ENCODE results near the gene PI4KB. TPM values are rescaled to one million over a fixed set of nuclear protein-coding genes. Genes with fewer than 3 reads are reported as not detected.

The PI4KB gene
- total and polyA plus RNA-seq, 2 of the 13 experiments (the other 11 are each of a cell fraction or from before 2014, with no cell fraction given) = 19.5 to 29.3 TPM

DNA sequence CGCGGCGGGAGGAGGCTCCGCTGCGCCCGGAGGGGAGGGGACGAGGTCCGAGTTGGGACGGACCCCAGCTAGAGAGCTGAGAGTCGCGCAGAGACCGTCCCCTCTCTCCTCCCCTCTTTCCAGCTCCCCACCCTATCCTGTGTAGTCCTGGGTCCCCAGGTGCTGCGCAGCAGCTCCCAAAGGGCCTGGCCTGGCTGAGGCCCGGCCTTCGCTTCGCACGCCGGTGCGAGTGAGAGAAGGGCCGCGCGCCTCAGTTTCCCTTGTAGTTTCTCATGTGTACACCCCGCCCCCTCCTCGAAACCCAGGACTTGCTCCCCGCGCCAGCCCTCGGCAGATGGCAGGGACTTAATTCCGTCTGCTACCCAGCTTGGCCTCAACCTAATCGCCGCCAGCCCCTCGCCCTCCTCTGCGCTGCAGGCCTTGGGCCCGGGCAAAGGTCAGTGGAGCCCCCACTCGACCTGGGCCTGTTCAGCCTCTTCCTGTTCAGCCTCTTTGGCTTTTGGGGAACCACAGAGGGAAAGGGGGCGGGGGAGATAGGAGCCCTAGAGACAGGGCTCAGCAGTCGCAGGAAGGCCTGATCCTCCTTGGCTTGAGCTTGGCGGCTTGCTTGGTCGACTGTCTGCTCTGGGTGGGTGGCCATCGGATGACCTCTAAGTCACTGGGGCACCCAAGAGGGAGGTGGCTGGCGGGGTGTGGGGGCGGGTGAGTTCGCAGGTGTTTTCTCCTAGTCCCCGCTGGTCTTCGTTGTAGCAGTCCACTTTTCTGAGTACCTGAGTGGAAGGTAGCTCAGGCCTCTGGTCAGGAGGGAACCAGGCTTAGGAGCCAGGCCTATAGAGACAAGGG is 44.1 kb downstream of the PI4KB start (continued):
- TF ChIP-seq, protein P1, sequence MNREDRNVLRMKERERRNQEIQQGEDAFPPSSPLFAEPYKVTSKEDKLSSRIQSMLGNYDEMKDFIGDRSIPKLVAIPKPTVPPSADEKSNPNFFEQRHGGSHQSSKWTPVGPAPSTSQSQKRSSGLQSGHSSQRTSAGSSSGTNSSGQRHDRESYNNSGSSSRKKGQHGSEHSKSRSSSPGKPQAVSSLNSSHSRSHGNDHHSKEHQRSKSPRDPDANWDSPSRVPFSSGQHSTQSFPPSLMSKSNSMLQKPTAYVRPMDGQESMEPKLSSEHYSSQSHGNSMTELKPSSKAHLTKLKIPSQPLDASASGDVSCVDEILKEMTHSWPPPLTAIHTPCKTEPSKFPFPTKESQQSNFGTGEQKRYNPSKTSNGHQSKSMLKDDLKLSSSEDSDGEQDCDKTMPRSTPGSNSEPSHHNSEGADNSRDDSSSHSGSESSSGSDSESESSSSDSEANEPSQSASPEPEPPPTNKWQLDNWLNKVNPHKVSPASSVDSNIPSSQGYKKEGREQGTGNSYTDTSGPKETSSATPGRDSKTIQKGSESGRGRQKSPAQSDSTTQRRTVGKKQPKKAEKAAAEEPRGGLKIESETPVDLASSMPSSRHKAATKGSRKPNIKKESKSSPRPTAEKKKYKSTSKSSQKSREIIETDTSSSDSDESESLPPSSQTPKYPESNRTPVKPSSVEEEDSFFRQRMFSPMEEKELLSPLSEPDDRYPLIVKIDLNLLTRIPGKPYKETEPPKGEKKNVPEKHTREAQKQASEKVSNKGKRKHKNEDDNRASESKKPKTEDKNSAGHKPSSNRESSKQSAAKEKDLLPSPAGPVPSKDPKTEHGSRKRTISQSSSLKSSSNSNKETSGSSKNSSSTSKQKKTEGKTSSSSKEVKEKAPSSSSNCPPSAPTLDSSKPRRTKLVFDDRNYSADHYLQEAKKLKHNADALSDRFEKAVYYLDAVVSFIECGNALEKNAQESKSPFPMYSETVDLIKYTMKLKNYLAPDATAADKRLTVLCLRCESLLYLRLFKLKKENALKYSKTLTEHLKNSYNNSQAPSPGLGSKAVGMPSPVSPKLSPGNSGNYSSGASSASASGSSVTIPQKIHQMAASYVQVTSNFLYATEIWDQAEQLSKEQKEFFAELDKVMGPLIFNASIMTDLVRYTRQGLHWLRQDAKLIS (CRISPR knock-in tag; IDR thresholded peaks at IDR 0.05) = no peak
- TF ChIP-seq KLF15 (CRISPR knock-in tag; IDR thresholded peaks at IDR 0.05; ENCODE audit: borderline replicate concordance) (no peak), YEATS4 (CRISPR knock-in tag; IDR thresholded peaks at IDR 0.05; ENCODE audit: borderline replicate concordance) (no peak)

DNA sequence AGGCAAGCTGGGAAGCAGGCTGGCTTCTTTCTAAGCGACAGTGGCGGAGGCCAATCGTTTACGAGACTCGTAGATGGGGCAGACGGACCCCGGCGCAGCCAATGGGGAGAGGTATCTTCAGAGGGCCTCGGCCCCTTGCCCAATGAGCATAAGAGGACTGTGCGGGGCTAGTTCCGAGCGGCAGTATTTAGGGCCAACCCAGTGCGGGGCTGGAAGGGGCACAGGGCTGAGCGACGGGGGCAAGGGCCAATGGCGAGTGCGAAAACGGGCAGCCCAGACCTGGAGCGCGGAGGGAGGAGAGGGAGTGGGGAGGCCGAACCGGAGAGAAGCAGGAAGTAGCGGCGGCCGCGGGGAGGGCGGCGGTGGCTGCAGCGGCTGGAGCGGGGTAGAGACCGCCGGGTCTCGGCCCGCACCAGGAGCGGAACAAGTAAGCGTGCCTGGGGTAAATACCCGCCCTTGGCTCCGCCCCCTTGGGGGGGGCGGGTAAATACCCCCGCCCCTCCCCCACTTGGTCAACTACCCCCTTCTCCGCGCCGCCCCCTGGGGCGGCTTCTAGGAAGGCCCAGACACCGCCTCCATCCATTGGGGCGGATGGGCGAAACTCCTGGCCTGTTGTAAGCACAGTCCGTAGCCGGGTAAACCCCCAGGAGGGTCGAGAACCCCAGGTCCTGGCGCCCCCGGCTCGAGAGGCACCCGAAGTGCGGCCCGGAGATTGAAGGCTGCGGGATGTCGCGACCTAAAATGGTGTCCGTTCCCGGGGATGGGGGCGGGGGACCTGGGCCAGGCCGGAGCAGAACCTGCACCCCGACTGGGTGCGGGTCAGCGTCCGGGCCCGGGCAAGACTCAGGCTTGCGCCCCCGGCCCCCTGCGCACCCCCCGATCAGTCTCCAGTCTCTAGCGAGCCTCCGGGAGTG is 45.0 kb downstream of the PI4KB start, which contains the start of gene ZNF687:
TSS of gene ZNF687 (plus strand) at position 331 of the 914 bp plus-strand sequence. CDS start 3,993 bp downstream, outside the sequence.
- in situ Hi-C loops (cut with HindIII; ENCODE audit: extremely low pct_ligation_motif_present, low pct_unique_long_range_greater_than_20kb) = no loop called here
- ATAC-seq = peak; percentile 95
- Histone ChIP-seq H2AFZ (ENCODE audit: low read length) (peak within 1 kb of the TSS; percentile 59), H3K79me2 (ENCODE audit: insufficient read depth, low read length) (peaks cover 32% of the 10 kb centered on the region), H3K4me3 (replicated peaks in 1 of 3; ENCODE audit: insufficient read depth in 1 of 3, low read depth in 2 of 3, low read length in 3 of 3) (peak within 1 kb of the TSS; percentile 78 to 93 (median 85)), H3K27me3 (ENCODE audit: control insufficient read depth in 1 of 2, insufficient read depth in 2 of 2, low read length in 2 of 2) (no peaks in the 10 kb centered on the region; a peak in 1 of 5 replicates), H3K4me1 (ENCODE audit: insufficient read depth, low read length) (peaks cover 22% of the 10 kb centered on the region), H3K9me3 (ENCODE audit: low read length) (no peaks in the 10 kb centered on the region), H3K36me3 (replicated peaks in 1 of 2; ENCODE audit: control insufficient read depth in 1 of 2, insufficient read depth in 2 of 2, low read length in 2 of 2) (peaks cover 13 to 21% of the 10 kb centered on the region in 2 experiments), H4K20me1 (ENCODE audit: insufficient read depth, low read length) (peaks cover 9% of the 10 kb centered on the region; the same call in 1 of the 2 replicates), H3K27ac (ENCODE audit: extremely low read length, insufficient read depth, low read length) (peak within 1 kb of the TSS; percentile 98), H3K9ac (ENCODE audit: insufficient read depth, low read depth, low read length) (peak within 1 kb of the TSS; percentile 95), H3K4me2 (ENCODE audit: low read depth, low read length) (peak within 1 kb of the TSS; percentile 79)
- TSS peak; percentile 45 for BruUV-seq (replicated peaks)
- peak; percentile 98 for FAIRE-seq
- POLR2A ChIA-PET = interaction anchor here (0.7 to 3.9 kb wide), 29 partner anchors 8 to 311 kb away, joined by 3 to 71 read pairs (median 4); partner anchors contain the start of genes C1orf56, CGN, PI4KB and PSMD4
- 2% methylated on average over 30 of the region's 74 CpGs for WGBS (ENCODE audit: low lambda C conversion rate)
- CTCF ChIA-PET (ENCODE audit: low intra/inter-chr PET ratio, low total read pairs) = no interaction called here
- peak; percentile 100 for DNase-seq (ENCODE audit: low spot score)
- intact Hi-C loops (cut with micrococcal nuclease; ENCODE audit: unreplicated experiment) = loop anchor here (1.0 to 2.0 kb wide), 3 partner anchors 27 to 84 kb away; partner anchors contain the start of genes PI4KB, PIP5K1A and PSMD4
- TF ChIP-seq PLRG1 (conservative IDR thresholded peaks at IDR 0.05) (no peak), NFYC (CRISPR knock-in tag; IDR thresholded peaks at IDR 0.05) (peak; percentile 100), MIXL1 (CRISPR knock-in tag; IDR thresholded peaks at IDR 0.05) (no peak), RFX5 (IDR thresholded peaks at IDR 0.05; ENCODE audit: low read depth, low read length) (peak; percentile 59), GPN1 (CRISPR knock-in tag; IDR thresholded peaks at IDR 0.05; ENCODE audit: borderline replicate concordance) (no peak), ZBTB25 (CRISPR knock-in tag; IDR thresholded peaks at IDR 0.05) (peak; percentile 89; the same call in 1 of the 2 replicates), HOXA3 (CRISPR knock-in tag; IDR thresholded peaks at IDR 0.05) (no peak), PATZ1 (CRISPR knock-in tag; IDR thresholded peaks at IDR 0.05) (peak; percentile 90), KLF6 (CRISPR knock-in tag; IDR thresholded peaks at IDR 0.05) (peak; percentile 18; the same call in 1 of the 2 replicates)

Measured in HepG2 (cell line).